DND-41 (cell line): ENCODE measurements around the gene MAP3K8.

Experiments
- ATAC-seq: fragments of 200-7000 bp; cut with Tn5 transposase; 3 replicates; pipeline ENCODE4 v1.9.1; 2021; ENCODE audit warnings: low read depth; ENCODE audit not compliant: insufficient read depth
- DNase-seq: peaks from one replicate; pipeline ENCODE4 v3.0.0-alpha.2; 2020
- H2AFZ ChIP-seq: 2 replicates; pipeline ENCODE4 v1.6.0; 2012; ENCODE audit warnings: low read depth, low read length
- H3K27ac ChIP-seq: 2 replicates; pipeline ENCODE4 v1.5.1; 2012; ENCODE audit warnings: low read length, inconsistent platforms
- H3K27me3 ChIP-seq: fragments of 200-600 bp; sonication (generic); 2 replicates; pipeline ENCODE4 v1.6.0; 2012; ENCODE audit warnings: low read length, mild to moderate bottlenecking, inconsistent platforms; ENCODE audit not compliant: insufficient read depth, poor library complexity
- H3K36me3 ChIP-seq: 2 replicates; pipeline ENCODE4 v1.5.1; 2012; ENCODE audit warnings: low read length, inconsistent platforms; ENCODE audit not compliant: insufficient read depth
- H3K4me1 ChIP-seq: 2 replicates; pipeline ENCODE4 v1.5.1; 2012; ENCODE audit warnings: mild to moderate bottlenecking, low read length; ENCODE audit not compliant: insufficient read depth
- H3K4me2 ChIP-seq: 2 replicates; pipeline ENCODE4 v1.6.0; 2012; ENCODE audit warnings: mild to moderate bottlenecking, moderate library complexity, low read length, inconsistent platforms; ENCODE audit not compliant: insufficient read depth
- H3K4me3 ChIP-seq, 2 experiments: fragments of 200-600 bp in 1 of 2; shearing (Covaris generic) in 1 of 2; 2 replicates each; pipeline ENCODE4 v1.5.1; 2012 to 2016; ENCODE audit warnings: inconsistent platforms in 2 of 2, low read length in 2 of 2, mild to moderate bottlenecking in 2 of 2, low read depth in 1 of 2, moderate library complexity in 1 of 2
- H3K79me2 ChIP-seq: 2 replicates; pipeline ENCODE4 v1.6.0; 2012; ENCODE audit warnings: low read length, inconsistent platforms; ENCODE audit not compliant: insufficient read depth
- H3K9ac ChIP-seq: 2 replicates; pipeline ENCODE4 v1.6.0; 2012; ENCODE audit warnings: low read depth, mild to moderate bottlenecking, inconsistent platforms, low read length, moderate library complexity
- H3K9me3 ChIP-seq: 2 replicates; pipeline ENCODE4 v1.5.1; 2012; ENCODE audit warnings: low read length, moderate library complexity, mild to moderate bottlenecking, inconsistent platforms; ENCODE audit not compliant: insufficient read depth, severe bottlenecking
- H4K20me1 ChIP-seq: 2 replicates; pipeline ENCODE4 v1.6.0; 2012; ENCODE audit warnings: low read length; ENCODE audit not compliant: insufficient read depth
- CTCF ChIP-seq: IDR thresholded peaks from 2 replicates; pipeline ENCODE4 v1.5.1; 2012; ENCODE audit warnings: borderline replicate concordance, low read length, moderate library complexity, mild to moderate bottlenecking; ENCODE audit not compliant: poor library complexity, severe bottlenecking; ENCODE audit errors: extremely low read depth
- EZH2 ChIP-seq: IDR thresholded peaks from 3 replicates; pipeline ENCODE4 v1.6.1; 2012; ENCODE audit warnings: borderline replicate concordance, low read depth, mild to moderate bottlenecking, moderate library complexity, low read length, inconsistent platforms; ENCODE audit not compliant: severe bottlenecking

The MAP3K8 gene

DNA sequence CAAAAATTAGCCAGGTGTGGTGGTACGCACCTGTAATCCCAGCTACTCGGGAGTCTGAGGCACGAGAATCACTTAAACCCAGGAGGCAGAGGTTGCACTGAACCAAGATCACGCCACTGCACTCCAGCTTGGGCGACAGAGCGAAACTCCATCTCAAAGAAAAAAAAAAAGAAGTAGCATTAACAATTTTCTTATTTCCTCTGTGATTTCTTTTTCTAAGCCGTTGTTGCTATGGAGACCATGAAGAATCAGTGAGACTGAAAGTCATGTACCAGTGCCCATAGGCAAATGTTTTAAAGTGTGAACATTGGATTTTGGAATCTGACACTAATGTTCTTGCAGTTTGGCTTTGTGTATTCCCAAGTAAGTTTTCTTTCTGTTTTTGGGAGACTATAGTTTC is 18.4 kb upstream of the MAP3K8 start:
- DNase-seq (no peak), ATAC-seq (no peak)
- Histone ChIP-seq H3K9ac (no peak overlapping the region), H3K27ac (no peak overlapping the region), H3K27me3 (no peaks in the 10 kb centered on the region), H3K9me3 (no peaks in the 10 kb centered on the region), H4K20me1 (no peaks in the 10 kb centered on the region), H3K4me3 (no peak overlapping the region), H3K4me1 (peaks cover 31% of the 10 kb centered on the region), H2AFZ (no peak overlapping the region), H3K36me3 (no peaks in the 10 kb centered on the region), H3K79me2 (no peaks in the 10 kb centered on the region), H3K4me2 (no peak overlapping the region)
- TF ChIP-seq EZH2 (no peak), CTCF (no peak)

DNA sequence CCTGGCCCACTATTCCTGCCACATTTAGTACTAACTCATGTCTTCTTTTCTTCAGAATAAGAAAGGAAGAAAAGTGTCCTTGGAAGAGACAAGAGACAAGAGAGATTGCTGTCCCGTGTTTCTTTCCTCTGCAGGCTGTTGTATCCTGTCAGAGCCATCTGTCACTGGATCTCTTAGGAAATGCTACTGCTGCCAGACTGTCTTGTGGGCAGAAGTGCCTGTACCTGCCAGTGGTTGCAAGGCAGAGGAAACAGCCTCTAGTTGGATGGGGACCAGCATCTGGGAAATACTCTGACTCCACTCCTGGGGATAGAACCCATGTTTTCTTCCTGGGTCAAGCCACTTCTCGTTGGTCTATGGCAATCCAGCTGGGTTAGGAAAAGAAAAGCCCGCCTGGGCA is 16.7 kb upstream of the MAP3K8 start:
- H3K27me3 ChIP-seq, result no peaks in the 10 kb centered on the region
- H3K9me3 ChIP-seq, result no peaks in the 10 kb centered on the region
- no peak overlapping the region for H2AFZ ChIP-seq
- no peak overlapping the region for H3K27ac ChIP-seq
- no peak overlapping the region for H3K4me3 ChIP-seq
- H3K9ac ChIP-seq, result no peak overlapping the region
- no peak overlapping the region for H3K4me2 ChIP-seq
- H3K4me1 ChIP-seq, result peaks cover 31% of the 10 kb centered on the region
- H3K36me3 ChIP-seq, result no peaks in the 10 kb centered on the region
- DNase-seq (no peak), ATAC-seq (no peak)
- no peaks in the 10 kb centered on the region for H3K79me2 ChIP-seq
- TF ChIP-seq CTCF, result no peak
- no peak for TF ChIP-seq EZH2
- no peaks in the 10 kb centered on the region for H4K20me1 ChIP-seq

GRCh38 chr10:30420266-30420665 is 13.7 kb upstream of the MAP3K8 start:
- no peak overlapping the region for H3K27ac ChIP-seq
- H3K27me3 ChIP-seq, result no peaks in the 10 kb centered on the region
- H3K9ac ChIP-seq, result no peak overlapping the region
- H4K20me1 ChIP-seq, result no peaks in the 10 kb centered on the region
- H3K4me2 ChIP-seq, result no peak overlapping the region
- H3K79me2 ChIP-seq, result no peaks in the 10 kb centered on the region
- TF ChIP-seq CTCF, result no peak
- TF ChIP-seq EZH2, result no peak
- H3K4me1 ChIP-seq, result peaks cover 31% of the 10 kb centered on the region
- no peak overlapping the region for H2AFZ ChIP-seq
- H3K36me3 ChIP-seq, result no peaks in the 10 kb centered on the region
- DNase-seq (no peak), ATAC-seq (no peak)
- no peak overlapping the region for H3K4me3 ChIP-seq
- H3K9me3 ChIP-seq, result no peaks in the 10 kb centered on the region

DNA sequence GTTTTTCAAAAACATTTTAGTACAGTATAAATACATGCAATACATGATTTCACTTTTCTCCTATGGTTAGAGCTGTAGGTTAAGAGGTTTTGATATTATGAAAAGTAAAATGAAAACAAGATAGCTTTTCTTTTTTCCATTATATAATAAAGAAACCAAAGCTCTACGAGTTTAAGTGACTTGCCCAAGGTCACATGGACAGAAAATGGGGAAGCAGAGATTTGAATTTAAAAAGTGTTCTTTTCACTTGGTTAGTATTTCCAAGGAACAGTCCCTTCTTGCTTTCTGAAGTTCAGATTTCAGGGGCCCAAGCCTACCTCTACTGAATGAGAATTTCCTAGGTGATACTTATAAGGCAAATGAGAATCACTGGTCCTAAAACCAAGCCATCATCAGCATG is 13.2 kb upstream of the MAP3K8 start:
- H3K9me3 ChIP-seq, result no peaks in the 10 kb centered on the region
- TF ChIP-seq CTCF, result no peak
- no peak for TF ChIP-seq EZH2
- no peaks in the 10 kb centered on the region for H3K27me3 ChIP-seq
- H3K4me3 ChIP-seq, result no peak overlapping the region
- H3K36me3 ChIP-seq, result no peaks in the 10 kb centered on the region
- H3K4me2 ChIP-seq, result no peak overlapping the region
- no peak overlapping the region for H3K27ac ChIP-seq
- ATAC-seq (no peak), DNase-seq (no peak)
- no peak overlapping the region for H2AFZ ChIP-seq
- no peaks in the 10 kb centered on the region for H4K20me1 ChIP-seq
- H3K79me2 ChIP-seq, result no peaks in the 10 kb centered on the region
- H3K4me1 ChIP-seq, result peaks cover 31% of the 10 kb centered on the region
- no peak overlapping the region for H3K9ac ChIP-seq
